ENCODE results near the gene BAG2. TPM values are rescaled to one million over a fixed set of nuclear protein-coding genes. Genes with fewer than 3 reads are reported as not detected.

BAG2 gene
- polyA plus RNA-seq, 1 donor (not counting 4 experiments of a cell fraction or from before 2014, with no cell fraction given) = 1.6 TPM

DNA sequence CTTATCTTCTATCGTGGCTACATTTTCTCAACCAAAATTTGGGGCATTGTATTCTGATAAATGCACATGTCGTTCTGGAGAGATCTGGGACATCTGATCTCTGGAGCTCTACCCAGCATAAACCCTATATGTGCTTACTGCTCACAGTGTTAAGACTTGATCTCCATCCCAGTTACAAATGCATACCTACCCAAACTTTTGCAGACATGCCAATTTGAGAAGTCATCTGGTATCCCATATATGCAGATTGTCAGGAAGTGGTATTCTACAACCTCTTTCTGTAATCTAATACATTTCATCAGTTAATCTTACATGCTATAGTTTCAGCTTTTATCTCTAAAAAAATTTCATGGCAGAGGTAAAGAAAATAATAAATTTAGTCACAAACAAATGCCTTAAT lies 11.2 kb downstream of the BAG2 start:
- no peak overlapping the region for H3K9ac ChIP-seq (ENCODE audit: control insufficient read depth, extremely low read depth, insufficient read depth, low read length)
- no peak overlapping the region for H3K4me2 ChIP-seq (ENCODE audit: control insufficient read depth, extremely low read depth, insufficient read depth, low read depth, low read length)
- H3K9me3 ChIP-seq (ENCODE audit: control insufficient read depth, low read depth, low read length) = no peaks in the 10 kb centered on the region
- TF ChIP-seq EZH2 (IDR thresholded peaks at IDR 0.05; ENCODE audit: low read length) = no peak
- TF ChIP-seq, protein P1, sequence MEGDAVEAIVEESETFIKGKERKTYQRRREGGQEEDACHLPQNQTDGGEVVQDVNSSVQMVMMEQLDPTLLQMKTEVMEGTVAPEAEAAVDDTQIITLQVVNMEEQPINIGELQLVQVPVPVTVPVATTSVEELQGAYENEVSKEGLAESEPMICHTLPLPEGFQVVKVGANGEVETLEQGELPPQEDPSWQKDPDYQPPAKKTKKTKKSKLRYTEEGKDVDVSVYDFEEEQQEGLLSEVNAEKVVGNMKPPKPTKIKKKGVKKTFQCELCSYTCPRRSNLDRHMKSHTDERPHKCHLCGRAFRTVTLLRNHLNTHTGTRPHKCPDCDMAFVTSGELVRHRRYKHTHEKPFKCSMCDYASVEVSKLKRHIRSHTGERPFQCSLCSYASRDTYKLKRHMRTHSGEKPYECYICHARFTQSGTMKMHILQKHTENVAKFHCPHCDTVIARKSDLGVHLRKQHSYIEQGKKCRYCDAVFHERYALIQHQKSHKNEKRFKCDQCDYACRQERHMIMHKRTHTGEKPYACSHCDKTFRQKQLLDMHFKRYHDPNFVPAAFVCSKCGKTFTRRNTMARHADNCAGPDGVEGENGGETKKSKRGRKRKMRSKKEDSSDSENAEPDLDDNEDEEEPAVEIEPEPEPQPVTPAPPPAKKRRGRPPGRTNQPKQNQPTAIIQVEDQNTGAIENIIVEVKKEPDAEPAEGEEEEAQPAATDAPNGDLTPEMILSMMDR (optimal IDR thresholded peaks at IDR 0.05 in 1 of 3, IDR thresholded peaks at IDR 0.05 in 1 of 3, conservative IDR thresholded peaks at IDR 0.05 in 1 of 3; ENCODE audit: extremely low read depth in 1 of 3, insufficient read depth in 2 of 3, low read length in 3 of 3) = no peak
- H3K27me3 ChIP-seq (ENCODE audit: control insufficient read depth, extremely low read depth, insufficient read depth, low read length) = no peaks in the 10 kb centered on the region
- H3K79me2 ChIP-seq (ENCODE audit: control insufficient read depth, insufficient read depth, low read length) = no peaks in the 10 kb centered on the region
- no peaks in the 10 kb centered on the region for H3K9me1 ChIP-seq (ENCODE audit: control insufficient read depth, extremely low read depth, insufficient read depth, low read length)
- no peaks in the 10 kb centered on the region for H4K20me1 ChIP-seq (ENCODE audit: control insufficient read depth, extremely low read depth, insufficient read depth, low read length)
- no peak for FAIRE-seq
- H3K4me3 ChIP-seq (ENCODE audit: control insufficient read depth in 2 of 3, extremely low read depth in 1 of 3, insufficient read depth in 2 of 3, low read depth in 1 of 3, low read length in 3 of 3) = no peak overlapping the region
- no peak for DNase-seq (ENCODE audit: low read depth, low spot score)
- H3K4me1 ChIP-seq (ENCODE audit: control insufficient read depth, extremely low read depth, insufficient read depth, low read length) = no peaks in the 10 kb centered on the region
- H3K27ac ChIP-seq (ENCODE audit: control insufficient read depth, insufficient read depth, low read length) = no peak overlapping the region
- dilution Hi-C loops (cut with MboI; ENCODE audit: extremely low pct_ligation_motif_present, low sequenced_read_pairs) = no loop called here
- peaks cover 5 to 9% of the 10 kb centered on the region in 2 experiments for H3K36me3 ChIP-seq (ENCODE audit: control insufficient read depth in 2 of 2, extremely low read depth in 1 of 2, insufficient read depth in 2 of 2, low read length in 2 of 2)
- H2AFZ ChIP-seq (ENCODE audit: control insufficient read depth, low read length) = no peak overlapping the region

DNA sequence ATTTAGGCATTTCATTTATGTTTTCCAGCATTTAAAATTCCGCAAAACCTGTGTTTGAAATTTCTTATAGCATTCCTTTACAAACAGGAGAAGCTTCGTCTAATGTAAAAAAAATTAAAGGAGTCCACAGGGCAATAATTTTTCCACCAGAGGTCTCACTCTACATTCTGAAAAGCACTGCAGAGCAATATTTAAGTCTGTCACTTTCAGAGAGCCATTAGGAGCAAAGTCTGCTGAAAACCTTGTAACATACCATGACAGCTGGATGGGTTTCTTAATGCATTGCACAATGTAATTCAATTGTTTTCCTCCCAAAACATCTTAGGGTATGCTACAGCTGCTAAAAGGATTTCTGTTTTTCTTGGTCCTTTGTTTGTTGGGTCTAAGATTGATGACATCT lies 18.0 kb downstream of the BAG2 start:
- dilution Hi-C loops (cut with MboI; ENCODE audit: extremely low pct_ligation_motif_present, low sequenced_read_pairs) = no loop called here
- no peak overlapping the region for H2AFZ ChIP-seq (ENCODE audit: control insufficient read depth, low read length)
- no peaks in the 10 kb centered on the region for H3K4me1 ChIP-seq (ENCODE audit: control insufficient read depth, extremely low read depth, insufficient read depth, low read length)
- H4K20me1 ChIP-seq (ENCODE audit: control insufficient read depth, extremely low read depth, insufficient read depth, low read length) = no peaks in the 10 kb centered on the region
- no peaks in the 10 kb centered on the region for H3K9me1 ChIP-seq (ENCODE audit: control insufficient read depth, extremely low read depth, insufficient read depth, low read length)
- H3K9ac ChIP-seq (ENCODE audit: control insufficient read depth, extremely low read depth, insufficient read depth, low read length) = no peak overlapping the region
- DNase-seq (ENCODE audit: low read depth, low spot score) = no peak
- H3K27ac ChIP-seq (ENCODE audit: control insufficient read depth, insufficient read depth, low read length) = no peak overlapping the region
- no peak for TF ChIP-seq EZH2 (IDR thresholded peaks at IDR 0.05; ENCODE audit: low read length)
- TF ChIP-seq, protein P1 (optimal IDR thresholded peaks at IDR 0.05 in 1 of 3, IDR thresholded peaks at IDR 0.05 in 1 of 3, conservative IDR thresholded peaks at IDR 0.05 in 1 of 3; ENCODE audit: extremely low read depth in 1 of 3, insufficient read depth in 2 of 3, low read length in 3 of 3) = no peak
- H3K27me3 ChIP-seq (ENCODE audit: control insufficient read depth, extremely low read depth, insufficient read depth, low read length) = no peaks in the 10 kb centered on the region
- no peak overlapping the region for H3K4me3 ChIP-seq (ENCODE audit: control insufficient read depth in 2 of 3, extremely low read depth in 1 of 3, insufficient read depth in 2 of 3, low read depth in 1 of 3, low read length in 3 of 3)
- H3K36me3 ChIP-seq (ENCODE audit: control insufficient read depth in 2 of 2, extremely low read depth in 1 of 2, insufficient read depth in 2 of 2, low read length in 2 of 2) = peaks cover 5 to 8% of the 10 kb centered on the region in 2 experiments
- H3K4me2 ChIP-seq (ENCODE audit: control insufficient read depth, extremely low read depth, insufficient read depth, low read depth, low read length) = no peak overlapping the region
- no peaks in the 10 kb centered on the region for H3K9me3 ChIP-seq (ENCODE audit: control insufficient read depth, low read depth, low read length)
- peak; percentile 55 for FAIRE-seq
- no peaks in the 10 kb centered on the region for H3K79me2 ChIP-seq (ENCODE audit: control insufficient read depth, insufficient read depth, low read length)
